Cardiac muscle cell (in vitro differentiated cells and primary cell): ENCODE results near the gene RFPL1. TPM values are rescaled to one million over a fixed set of nuclear protein-coding genes. Genes with fewer than 3 reads are reported as not detected.
A peak's percentile ranks its signal among the peaks of the same experiment; 100 is the strongest.

Source experiments
- DNase-seq, 2 donors: peaks; one replicate each; pipeline versions ENCODE4 v3.0.0 to v3.0.0-alpha.2; 2010 to 2017; ENCODE audit warnings: low read depth in 1 of 2, low spot score in 1 of 2
- H3K27ac ChIP-seq: fragments of 200-600 bp; sonication (generic); 2 replicates; pipeline ENCODE4 v1.5.1; 2016
- H3K27me3 ChIP-seq: fragments of 200-600 bp; sonication (generic); 2 replicates; pipeline ENCODE4 v1.6.0; 2016; ENCODE audit warnings: control low read depth
- H3K36me3 ChIP-seq: fragments of 200-600 bp; sonication (generic); 2 replicates; pipeline ENCODE4 v1.5.1; 2016; ENCODE audit warnings: control low read depth
- H3K4me1 ChIP-seq: fragments of 200-600 bp; sonication (generic); 2 replicates; pipeline ENCODE4 v1.8.1; 2017; ENCODE audit warnings: low read depth, mild to moderate bottlenecking, mixed run types
- H3K4me3 ChIP-seq: fragments of 200-600 bp; sonication (generic); 2 replicates; pipeline ENCODE4 v1.5.1; 2016; ENCODE audit warnings: mild to moderate bottlenecking
- H3K9me3 ChIP-seq: fragments of 200-600 bp; sonication (generic); 2 replicates; pipeline ENCODE4 v1.5.1; 2017; ENCODE audit warnings: low read depth, mild to moderate bottlenecking, control low read depth
- polyA plus RNA-seq: library from polyadenylated mRNA; unstranded; fragments of >200 nt; fragmentation: Nextera tagmentation; extraction: Ambion mirVana; gene quantifications from 2 replicates; pipeline ENCODE4 v1.2.1, GENCODE V29; 2016
- total RNA-seq: library from RNA; depleted of rRNA; stranded (reverse); fragments of >200 nt; gene quantifications from 2 replicates; pipeline ENCODE4 v1.2.3, GENCODE V29; 2016
- TF ChIP-seq, protein P1 (sequence below): IDR thresholded peaks from 2 replicates; pipeline ENCODE4 v1.5.1; 2012; ENCODE audit warnings: low read depth, mild to moderate bottlenecking, low read length

Gene RFPL1
- total and polyA plus RNA-seq, 2 experiments from 2014 or later, result not detected

DNA sequence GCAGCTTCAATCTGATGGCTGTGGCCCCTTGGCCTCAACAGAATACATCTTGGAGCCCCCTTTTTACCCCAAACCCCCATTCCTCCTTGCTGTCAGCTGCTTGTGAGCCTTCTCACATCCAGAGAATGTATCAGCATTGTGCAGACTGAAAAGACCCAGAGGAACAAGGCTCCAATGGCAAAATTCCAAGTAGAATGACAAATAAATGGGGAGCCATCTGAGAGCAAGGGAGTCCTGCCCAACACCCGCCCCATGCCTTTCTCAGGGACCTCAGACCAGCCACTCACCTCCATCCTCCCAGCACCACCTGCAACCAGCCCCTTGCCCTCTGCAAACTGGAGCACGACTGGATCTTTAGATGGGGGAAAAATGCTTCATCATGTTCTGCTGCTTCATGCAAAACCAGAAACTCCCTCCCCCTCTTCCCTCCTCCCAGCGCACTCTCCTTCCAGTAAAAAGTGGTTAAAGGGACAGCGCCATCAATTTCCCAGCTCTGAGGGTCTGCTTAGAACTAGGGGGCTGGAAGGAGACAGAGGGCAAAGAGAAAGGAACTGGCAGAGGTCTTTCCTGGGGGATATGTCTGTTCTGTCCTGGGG lies 39.4 kb downstream of the RFPL1 start:
- Histone ChIP-seq H3K9me3 (no peaks in the 10 kb centered on the region), H3K27ac (no peak overlapping the region), H3K36me3 (no peaks in the 10 kb centered on the region), H3K27me3 (peaks cover 61% of the 10 kb centered on the region), H3K4me1 (peaks cover 10% of the 10 kb centered on the region), H3K4me3 (no peak overlapping the region)
- no peak for DNase-seq
- TF ChIP-seq, protein P1, sequence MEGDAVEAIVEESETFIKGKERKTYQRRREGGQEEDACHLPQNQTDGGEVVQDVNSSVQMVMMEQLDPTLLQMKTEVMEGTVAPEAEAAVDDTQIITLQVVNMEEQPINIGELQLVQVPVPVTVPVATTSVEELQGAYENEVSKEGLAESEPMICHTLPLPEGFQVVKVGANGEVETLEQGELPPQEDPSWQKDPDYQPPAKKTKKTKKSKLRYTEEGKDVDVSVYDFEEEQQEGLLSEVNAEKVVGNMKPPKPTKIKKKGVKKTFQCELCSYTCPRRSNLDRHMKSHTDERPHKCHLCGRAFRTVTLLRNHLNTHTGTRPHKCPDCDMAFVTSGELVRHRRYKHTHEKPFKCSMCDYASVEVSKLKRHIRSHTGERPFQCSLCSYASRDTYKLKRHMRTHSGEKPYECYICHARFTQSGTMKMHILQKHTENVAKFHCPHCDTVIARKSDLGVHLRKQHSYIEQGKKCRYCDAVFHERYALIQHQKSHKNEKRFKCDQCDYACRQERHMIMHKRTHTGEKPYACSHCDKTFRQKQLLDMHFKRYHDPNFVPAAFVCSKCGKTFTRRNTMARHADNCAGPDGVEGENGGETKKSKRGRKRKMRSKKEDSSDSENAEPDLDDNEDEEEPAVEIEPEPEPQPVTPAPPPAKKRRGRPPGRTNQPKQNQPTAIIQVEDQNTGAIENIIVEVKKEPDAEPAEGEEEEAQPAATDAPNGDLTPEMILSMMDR, result no peak

DNA sequence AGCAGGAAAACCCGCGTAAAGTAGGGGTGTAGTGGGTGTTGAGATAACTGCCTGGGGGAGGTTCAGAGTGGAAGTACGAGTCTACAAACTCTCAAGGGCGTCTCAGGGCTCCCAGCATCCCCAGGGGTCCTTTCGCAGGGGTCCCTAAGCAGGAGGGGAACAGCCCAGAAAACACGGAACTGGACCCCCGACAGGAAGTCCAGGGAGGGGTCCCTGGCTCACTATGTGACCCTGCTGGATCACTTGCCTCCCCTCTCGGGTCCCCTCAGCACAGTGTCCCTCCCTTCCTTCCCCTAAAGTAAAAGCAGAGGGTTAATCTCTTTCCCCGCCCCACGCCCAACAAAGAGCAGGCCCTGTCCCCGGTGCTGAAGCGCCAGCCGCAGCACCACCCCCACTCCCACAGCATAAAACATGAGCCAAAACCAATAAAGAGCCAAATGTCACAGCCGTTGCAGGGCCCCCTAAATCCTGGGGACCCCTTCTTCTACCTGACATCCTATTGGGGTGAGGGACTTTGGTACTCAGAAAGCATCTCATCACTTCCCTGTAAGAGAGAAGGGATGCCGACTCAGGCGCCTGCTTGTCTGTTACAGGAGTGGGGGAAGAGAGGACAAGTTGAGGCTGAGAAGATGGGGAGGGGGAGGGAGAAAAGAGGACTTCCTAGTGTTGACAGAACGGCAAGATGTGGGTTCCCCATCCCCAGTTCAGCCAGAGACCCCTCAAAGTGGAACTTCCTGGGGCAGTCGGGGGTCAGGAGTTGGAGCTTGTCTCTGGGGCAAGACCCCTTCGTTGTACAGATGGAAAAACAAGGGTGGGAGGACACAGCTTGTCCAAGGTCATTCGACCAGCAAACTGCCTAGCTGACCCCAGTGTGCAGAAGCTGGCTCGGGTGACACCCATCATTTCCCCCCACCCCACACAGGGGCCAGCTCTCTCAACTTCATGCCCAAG lies 40.2 kb downstream of the RFPL1 start:
- TF ChIP-seq, protein P1, result no peak
- Histone ChIP-seq H3K27ac (no peak overlapping the region), H3K27me3 (peaks cover 62% of the 10 kb centered on the region), H3K4me3 (no peak overlapping the region), H3K4me1 (peaks cover 10% of the 10 kb centered on the region), H3K9me3 (no peaks in the 10 kb centered on the region), H3K36me3 (no peaks in the 10 kb centered on the region)
- DNase-seq, result peak; percentile 28 to 72

DNA sequence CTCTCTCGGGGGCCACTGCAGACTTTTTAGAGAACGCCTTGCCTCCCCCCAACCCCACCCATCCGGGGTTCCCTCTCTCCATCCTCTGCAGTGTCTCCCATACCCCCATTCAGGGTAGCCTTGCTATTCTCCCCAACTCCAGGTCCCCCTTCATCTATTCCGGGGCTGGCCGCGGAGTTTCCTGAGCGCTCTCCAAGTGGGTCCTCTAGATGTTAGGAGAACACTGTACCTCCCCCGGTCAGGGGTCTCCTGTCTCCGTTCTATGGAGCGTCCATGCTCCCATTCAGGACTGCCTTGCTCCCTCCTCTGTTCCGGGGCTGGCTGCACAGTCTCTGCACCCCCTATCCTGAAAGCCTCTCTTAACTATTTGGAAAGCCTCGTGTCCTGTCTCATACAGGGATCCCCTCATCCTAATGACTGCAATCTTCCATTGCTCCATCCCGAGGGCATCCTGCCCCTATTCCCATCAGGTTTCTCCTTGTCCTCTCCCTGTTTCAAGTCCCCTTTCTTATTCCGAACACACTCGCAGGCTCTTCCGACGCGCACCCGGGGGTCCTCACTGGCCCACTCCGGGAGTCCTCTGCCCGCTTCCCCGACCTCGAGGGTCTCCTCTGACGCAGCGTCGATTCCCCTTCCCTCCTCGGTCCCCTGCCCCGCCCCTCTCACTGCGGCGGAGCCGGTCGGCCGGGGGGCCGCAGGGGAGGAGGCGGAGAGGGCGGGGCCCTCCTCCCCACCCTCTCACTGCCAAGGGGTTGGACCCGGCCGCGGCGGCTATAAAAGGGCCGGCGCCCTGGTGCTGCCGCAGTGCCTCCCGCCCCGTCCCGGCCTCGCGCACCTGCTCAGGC lies 41.3 kb downstream of the RFPL1 start, which contains the start of gene NEFH:
NEFH (plus strand) TSS at position 802 of the 845 bp plus-strand sequence. CDS start 45 bp downstream, outside the sequence.
- H3K4me3 ChIP-seq, result peak within 1 kb of the TSS; percentile 12
- peaks cover 10% of the 10 kb centered on the region for H3K4me1 ChIP-seq
- H3K9me3 ChIP-seq, result no peaks in the 10 kb centered on the region
- H3K27ac ChIP-seq, result no peak within 1 kb of the TSS
- H3K36me3 ChIP-seq, result no peaks in the 10 kb centered on the region
- TF ChIP-seq, protein P1, result no peak
- DNase-seq, result peak in 1 of 2 donors; percentile 21
- peaks cover 59% of the 10 kb centered on the region for H3K27me3 ChIP-seq

DNA sequence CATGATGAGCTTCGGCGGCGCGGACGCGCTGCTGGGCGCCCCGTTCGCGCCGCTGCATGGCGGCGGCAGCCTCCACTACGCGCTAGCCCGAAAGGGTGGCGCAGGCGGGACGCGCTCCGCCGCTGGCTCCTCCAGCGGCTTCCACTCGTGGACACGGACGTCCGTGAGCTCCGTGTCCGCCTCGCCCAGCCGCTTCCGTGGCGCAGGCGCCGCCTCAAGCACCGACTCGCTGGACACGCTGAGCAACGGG lies 41.8 kb downstream of the RFPL1 start:
- peak overlapping the region; percentile 12 for H3K4me3 ChIP-seq
- peaks cover 59% of the 10 kb centered on the region for H3K27me3 ChIP-seq
- TF ChIP-seq, protein P1, result no peak
- no peaks in the 10 kb centered on the region for H3K36me3 ChIP-seq
- DNase-seq, result no peak
- no peak overlapping the region for H3K27ac ChIP-seq
- peaks cover 10% of the 10 kb centered on the region for H3K4me1 ChIP-seq
- no peaks in the 10 kb centered on the region for H3K9me3 ChIP-seq

DNA sequence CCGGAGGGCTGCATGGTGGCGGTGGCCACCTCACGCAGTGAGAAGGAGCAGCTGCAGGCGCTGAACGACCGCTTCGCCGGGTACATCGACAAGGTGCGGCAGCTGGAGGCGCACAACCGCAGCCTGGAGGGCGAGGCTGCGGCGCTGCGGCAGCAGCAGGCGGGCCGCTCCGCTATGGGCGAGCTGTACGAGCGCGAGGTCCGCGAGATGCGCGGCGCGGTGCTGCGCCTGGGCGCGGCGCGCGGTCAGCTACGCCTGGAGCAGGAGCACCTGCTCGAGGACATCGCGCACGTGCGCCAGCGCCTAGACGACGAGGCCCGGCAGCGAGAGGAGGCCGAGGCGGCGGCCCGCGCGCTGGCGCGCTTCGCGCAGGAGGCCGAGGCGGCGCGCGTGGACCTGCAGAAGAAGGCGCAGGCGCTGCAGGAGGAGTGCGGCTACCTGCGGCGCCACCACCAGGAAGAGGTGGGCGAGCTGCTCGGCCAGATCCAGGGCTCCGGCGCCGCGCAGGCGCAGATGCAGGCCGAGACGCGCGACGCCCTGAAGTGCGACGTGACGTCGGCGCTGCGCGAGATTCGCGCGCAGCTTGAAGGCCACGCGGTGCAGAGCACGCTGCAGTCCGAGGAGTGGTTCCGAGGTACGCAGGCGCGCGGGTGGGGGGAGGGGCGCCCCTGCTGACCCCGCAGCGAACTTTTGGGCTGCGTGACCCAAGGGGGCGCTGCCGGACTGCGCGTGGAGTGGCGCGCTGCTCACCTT lies 42.3 kb downstream of the RFPL1 start:
- peaks cover 10% of the 10 kb centered on the region for H3K4me1 ChIP-seq
- H3K27ac ChIP-seq, result no peak overlapping the region
- TF ChIP-seq, protein P1, result peak; percentile 16
- peaks cover 59% of the 10 kb centered on the region for H3K27me3 ChIP-seq
- no peaks in the 10 kb centered on the region for H3K36me3 ChIP-seq
- H3K4me3 ChIP-seq, result peak overlapping the region; percentile 12
- H3K9me3 ChIP-seq, result no peaks in the 10 kb centered on the region
- peak; percentile 82 for DNase-seq
